GM12878 (cell line): ENCODE data around the gene RPUSD2.

Source experiments
- EZH2 ChIP-seq: IDR thresholded peaks from 2 replicates; pipeline ENCODE4 v1.6.1; 2012; ENCODE audit warnings: low read depth, mild to moderate bottlenecking, control low read depth, inconsistent platforms, low read length, borderline replicate concordance; ENCODE audit not compliant: control insufficient read depth
- MXI1 ChIP-seq: fragments of 150-350 bp; IDR thresholded peaks from 2 replicates; pipeline ENCODE4 v1.6.1; 2011; ENCODE audit warnings: low read depth, mild to moderate bottlenecking, inconsistent platforms, low read length, improper control_type of control experiment
- POLR2A ChIP-seq: IDR thresholded peaks from 2 replicates; pipeline ENCODE4 v1.6.1; 2011; ENCODE audit warnings: low read depth, mild to moderate bottlenecking, low read length
- RCOR1 ChIP-seq: conservative IDR thresholded peaks from 2 replicates; pipeline ENCODE4 v1.6.1; 2012; ENCODE audit warnings: low read depth, low read length, improper control_type of control experiment
- SIN3A ChIP-seq: IDR thresholded peaks from 2 replicates; pipeline ENCODE4 v1.6.1; 2012; ENCODE audit warnings: low read depth, low read length, improper control_type of control experiment
- ZNF274 ChIP-seq: IDR thresholded peaks from one replicate; pipeline ENCODE4 v1.8.0; 2011; ENCODE audit not compliant: insufficient read length, insufficient read depth
- TF ChIP-seq, protein P1 (sequence below): fragments of 450-650 bp; IDR thresholded peaks from 2 replicates; pipeline ENCODE4 v1.6.1; 2016; ENCODE audit warnings: mild to moderate bottlenecking, moderate library complexity, borderline replicate concordance
- TF ChIP-seq, protein P2 (sequence below), 3 experiments: IDR thresholded peaks in 2 of 3; conservative IDR thresholded peaks in 1 of 3; 2 replicates each; pipeline ENCODE4 v1.5.1; 2011; ENCODE audit warnings: low read depth in 3 of 3, low read length in 3 of 3, mild to moderate bottlenecking in 3 of 3, control low read depth in 2 of 3, moderate library complexity in 2 of 3, inconsistent platforms in 1 of 3, mixed read lengths in 1 of 3; ENCODE audit not compliant: control insufficient read depth in 2 of 3, insufficient read depth in 1 of 3; ENCODE audit errors: extremely low read depth in 1 of 3

- TF ChIP-seq SIN3A (no peak), EZH2 (no peak), RCOR1 (no peak), MXI1 (no peak), ZNF274 (no peak), POLR2A (no peak)
- TF ChIP-seq, protein P1, sequence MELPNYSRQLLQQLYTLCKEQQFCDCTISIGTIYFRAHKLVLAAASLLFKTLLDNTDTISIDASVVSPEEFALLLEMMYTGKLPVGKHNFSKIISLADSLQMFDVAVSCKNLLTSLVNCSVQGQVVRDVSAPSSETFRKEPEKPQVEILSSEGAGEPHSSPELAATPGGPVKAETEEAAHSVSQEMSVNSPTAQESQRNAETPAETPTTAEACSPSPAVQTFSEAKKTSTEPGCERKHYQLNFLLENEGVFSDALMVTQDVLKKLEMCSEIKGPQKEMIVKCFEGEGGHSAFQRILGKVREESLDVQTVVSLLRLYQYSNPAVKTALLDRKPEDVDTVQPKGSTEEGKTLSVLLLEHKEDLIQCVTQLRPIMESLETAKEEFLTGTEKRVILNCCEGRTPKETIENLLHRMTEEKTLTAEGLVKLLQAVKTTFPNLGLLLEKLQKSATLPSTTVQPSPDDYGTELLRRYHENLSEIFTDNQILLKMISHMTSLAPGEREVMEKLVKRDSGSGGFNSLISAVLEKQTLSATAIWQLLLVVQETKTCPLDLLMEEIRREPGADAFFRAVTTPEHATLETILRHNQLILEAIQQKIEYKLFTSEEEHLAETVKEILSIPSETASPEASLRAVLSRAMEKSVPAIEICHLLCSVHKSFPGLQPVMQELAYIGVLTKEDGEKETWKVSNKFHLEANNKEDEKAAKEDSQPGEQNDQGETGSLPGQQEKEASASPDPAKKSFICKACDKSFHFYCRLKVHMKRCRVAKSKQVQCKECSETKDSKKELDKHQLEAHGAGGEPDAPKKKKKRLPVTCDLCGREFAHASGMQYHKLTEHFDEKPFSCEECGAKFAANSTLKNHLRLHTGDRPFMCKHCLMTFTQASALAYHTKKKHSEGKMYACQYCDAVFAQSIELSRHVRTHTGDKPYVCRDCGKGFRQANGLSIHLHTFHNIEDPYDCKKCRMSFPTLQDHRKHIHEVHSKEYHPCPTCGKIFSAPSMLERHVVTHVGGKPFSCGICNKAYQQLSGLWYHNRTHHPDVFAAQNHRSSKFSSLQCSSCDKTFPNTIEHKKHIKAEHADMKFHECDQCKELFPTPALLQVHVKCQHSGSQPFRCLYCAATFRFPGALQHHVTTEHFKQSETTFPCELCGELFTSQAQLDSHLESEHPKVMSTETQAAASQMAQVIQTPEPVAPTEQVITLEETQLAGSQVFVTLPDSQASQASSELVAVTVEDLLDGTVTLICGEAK: no peak
- TF ChIP-seq, protein P2, sequence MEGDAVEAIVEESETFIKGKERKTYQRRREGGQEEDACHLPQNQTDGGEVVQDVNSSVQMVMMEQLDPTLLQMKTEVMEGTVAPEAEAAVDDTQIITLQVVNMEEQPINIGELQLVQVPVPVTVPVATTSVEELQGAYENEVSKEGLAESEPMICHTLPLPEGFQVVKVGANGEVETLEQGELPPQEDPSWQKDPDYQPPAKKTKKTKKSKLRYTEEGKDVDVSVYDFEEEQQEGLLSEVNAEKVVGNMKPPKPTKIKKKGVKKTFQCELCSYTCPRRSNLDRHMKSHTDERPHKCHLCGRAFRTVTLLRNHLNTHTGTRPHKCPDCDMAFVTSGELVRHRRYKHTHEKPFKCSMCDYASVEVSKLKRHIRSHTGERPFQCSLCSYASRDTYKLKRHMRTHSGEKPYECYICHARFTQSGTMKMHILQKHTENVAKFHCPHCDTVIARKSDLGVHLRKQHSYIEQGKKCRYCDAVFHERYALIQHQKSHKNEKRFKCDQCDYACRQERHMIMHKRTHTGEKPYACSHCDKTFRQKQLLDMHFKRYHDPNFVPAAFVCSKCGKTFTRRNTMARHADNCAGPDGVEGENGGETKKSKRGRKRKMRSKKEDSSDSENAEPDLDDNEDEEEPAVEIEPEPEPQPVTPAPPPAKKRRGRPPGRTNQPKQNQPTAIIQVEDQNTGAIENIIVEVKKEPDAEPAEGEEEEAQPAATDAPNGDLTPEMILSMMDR (IDR thresholded peaks at IDR 0.05 in 2 of 3, conservative IDR thresholded peaks at IDR 0.05 in 1 of 3; ENCODE audit: control insufficient read depth in 2 of 3, extremely low read depth in 1 of 3, insufficient read depth in 1 of 3, low read depth in 3 of 3, low read length in 3 of 3): no peak
These were observed 13.2 kb upstream of the RPUSD2 start for GRCh38 chr15:40555876-40556275.
